Suprapubic skin (tissue), 4 donors: ENCODE results near the gene P4HA2.

Experiments
- CTCF ChIP-seq, 2 donors: fragments of 200-600 bp in 1 of 2; fragments of 450-650 bp in 1 of 2; sonication (generic) in 1 of 2; IDR thresholded peaks; one replicate each; pipeline ENCODE4 v1.5.1; 2016 to 2019; ENCODE audit warnings: antibody characterized with exemption in 2 of 2, mild to moderate bottlenecking in 1 of 2, moderate library complexity in 1 of 2
- POLR2A ChIP-seq, 2 donors: fragments of 450-650 bp; IDR thresholded peaks; one replicate each; pipeline ENCODE4 v1.6.1; 2017; ENCODE audit warnings: antibody characterized with exemption in 2 of 2, mild to moderate bottlenecking in 2 of 2, moderate library complexity in 2 of 2
- POLR2AphosphoS5 ChIP-seq, 3 donors: sonication (generic); formaldehyde crosslinking; IDR thresholded peaks; one replicate each; pipeline ENCODE4 v1.6.1; 2017; ENCODE audit warnings: antibody characterized with exemption in 3 of 3

- TF ChIP-seq CTCF (IDR thresholded peaks at IDR 0.05) (no peak), POLR2A (IDR thresholded peaks at IDR 0.05) (no peak), POLR2AphosphoS5 (IDR thresholded peaks at IDR 0.05) (no peak)
Measured at GRCh38 chr5:132260714-132261551, 33.3 kb upstream of the P4HA2 start.
